Vagina (tissue), 2 donors: ENCODE data around the gene PIK3CB. TPM values are rescaled to one million over a fixed set of nuclear protein-coding genes. Genes with fewer than 3 reads are reported as not detected.

Experiments
- DNase-seq, 2 donors: peaks; one replicate each; pipeline ENCODE4 v3.0.0-alpha.2; 2017; ENCODE audit errors: extremely low spot score in 2 of 2
- H3K27ac ChIP-seq: fragments of 200-600 bp; sonication (generic); one replicate; pipeline ENCODE4 v1.5.1; 2019
- H3K27me3 ChIP-seq: fragments of 200-600 bp; sonication (generic); one replicate; pipeline ENCODE4 v1.5.1; 2019
- H3K36me3 ChIP-seq, 2 donors: fragments of 200-600 bp; sonication (generic); one replicate each; pipeline ENCODE4 v1.5.1; 2017 to 2019
- H3K4me1 ChIP-seq: fragments of 200-600 bp; sonication (generic); one replicate; pipeline ENCODE4 v1.5.1; 2019
- H3K4me3 ChIP-seq, 2 donors: fragments of 200-600 bp; sonication (generic); 1 replicate in 1 of 2; 2 replicates in 1 of 2; pipeline ENCODE4 v1.5.1; 2016 to 2019
- H3K9me3 ChIP-seq: fragments of 200-600 bp; sonication (generic); one replicate; pipeline ENCODE4 v1.5.1; 2019
- CTCF ChIP-seq, 3 experiments: fragments of 450-650 bp in 2 of 3; fragments of 200-600 bp in 1 of 3; sonication (generic) in 1 of 3; IDR thresholded peaks; one replicate each; pipeline ENCODE4 v1.5.1; 2017 to 2019; ENCODE audit warnings: antibody characterized with exemption in 3 of 3, mild to moderate bottlenecking in 2 of 3, moderate library complexity in 2 of 3
- POLR2A ChIP-seq, 2 donors: fragments of 450-650 bp; IDR thresholded peaks; one replicate each; pipeline ENCODE4 v1.6.1; 2017; ENCODE audit warnings: antibody characterized with exemption in 2 of 2, mild to moderate bottlenecking in 2 of 2, moderate library complexity in 2 of 2
- POLR2AphosphoS5 ChIP-seq, 2 donors: sonication (generic); formaldehyde crosslinking; IDR thresholded peaks; one replicate each; pipeline ENCODE4 v1.9.0; 2017; ENCODE audit warnings: antibody characterized with exemption in 2 of 2, mild to moderate bottlenecking in 2 of 2, low read depth in 1 of 2; ENCODE audit not compliant: insufficient read depth in 1 of 2
- intact Hi-C: fragments of 100-400 bp; cut with DNase I; formaldehyde crosslinking; loops from one replicate; pipeline ENCODE4 v1.15.1; 2023
- total RNA-seq: library from RNA; depleted of rRNA; stranded (reverse); fragments of >200 nt; gene quantifications from one replicate; pipeline ENCODE4 v1.2.3, GENCODE V29; 2016

The PIK3CB gene
- total RNA-seq, 1 donor from 2014 or later, result 31.9 TPM

DNA sequence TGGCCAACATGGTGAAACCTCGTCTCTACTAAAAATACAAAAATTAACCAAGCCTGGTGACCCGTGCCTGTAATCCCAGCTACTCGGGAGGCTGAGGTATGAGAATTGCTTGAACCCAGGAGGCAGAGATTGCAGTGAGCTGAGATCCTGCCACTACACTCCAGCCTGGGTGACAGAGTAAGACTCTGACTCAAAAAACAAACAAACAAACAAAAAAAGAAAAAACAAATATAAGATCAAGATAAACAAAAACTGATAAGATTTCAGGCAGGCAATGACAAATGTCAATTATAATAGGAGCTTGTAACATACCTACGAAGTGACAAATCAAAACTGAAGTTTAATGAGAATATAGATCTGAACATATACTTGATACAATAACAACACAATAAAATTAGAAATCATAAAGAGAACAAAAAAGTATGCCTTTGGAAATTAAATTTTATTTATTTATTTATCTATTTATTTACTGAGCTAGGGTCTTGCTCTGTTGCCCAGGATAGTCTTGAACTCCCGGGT is 155.8 kb downstream of the PIK3CB start:
- no peak overlapping the region for H3K4me3 ChIP-seq
- DNase-seq, result no peak
- H3K27ac ChIP-seq, result no peak overlapping the region
- peaks cover 3 to 27% of the 10 kb centered on the region in 2 donors for H3K36me3 ChIP-seq
- H3K4me1 ChIP-seq, result no peaks in the 10 kb centered on the region
- intact Hi-C loops, result no loop called here
- TF ChIP-seq POLR2A (IDR thresholded peaks at IDR 0.05), result no peak
- no peak for TF ChIP-seq POLR2AphosphoS5 (IDR thresholded peaks at IDR 0.05; ENCODE audit: insufficient read depth in 1 of 2, low read depth in 1 of 2)
- TF ChIP-seq CTCF (IDR thresholded peaks at IDR 0.05), result no peak
- no peaks in the 10 kb centered on the region for H3K27me3 ChIP-seq
- peaks cover 6% of the 10 kb centered on the region for H3K9me3 ChIP-seq

DNA sequence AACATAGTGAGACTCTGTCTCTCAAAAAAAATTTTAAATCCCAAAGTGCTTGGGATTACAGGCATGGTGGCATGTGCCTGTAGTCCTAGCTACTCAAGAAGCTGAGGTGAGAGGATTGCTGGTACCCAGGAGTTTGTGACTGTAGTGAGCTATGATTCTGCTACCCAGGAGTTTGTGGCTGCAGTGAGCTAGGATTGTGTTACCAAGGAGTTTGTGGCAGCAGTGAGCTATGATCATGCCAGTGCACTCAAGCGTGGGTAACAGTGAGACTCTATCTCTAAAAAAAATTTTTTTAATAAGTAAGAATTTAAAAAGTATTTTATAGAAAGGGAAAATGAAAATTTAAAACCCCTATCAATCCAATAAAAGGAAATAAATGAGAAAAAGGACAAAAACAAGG is 156.6 kb downstream of the PIK3CB start:
- Histone ChIP-seq H3K36me3 (peaks cover 3 to 33% of the 10 kb centered on the region in 2 donors), H3K4me3 (no peak overlapping the region), H3K27ac (no peak overlapping the region), H3K27me3 (no peaks in the 10 kb centered on the region), H3K4me1 (no peaks in the 10 kb centered on the region), H3K9me3 (peaks cover 6% of the 10 kb centered on the region)
- intact Hi-C loops, result no loop called here
- DNase-seq, result no peak
- TF ChIP-seq POLR2AphosphoS5 (IDR thresholded peaks at IDR 0.05; ENCODE audit: insufficient read depth in 1 of 2, low read depth in 1 of 2) (no peak), POLR2A (IDR thresholded peaks at IDR 0.05) (no peak), CTCF (IDR thresholded peaks at IDR 0.05) (no peak)

DNA sequence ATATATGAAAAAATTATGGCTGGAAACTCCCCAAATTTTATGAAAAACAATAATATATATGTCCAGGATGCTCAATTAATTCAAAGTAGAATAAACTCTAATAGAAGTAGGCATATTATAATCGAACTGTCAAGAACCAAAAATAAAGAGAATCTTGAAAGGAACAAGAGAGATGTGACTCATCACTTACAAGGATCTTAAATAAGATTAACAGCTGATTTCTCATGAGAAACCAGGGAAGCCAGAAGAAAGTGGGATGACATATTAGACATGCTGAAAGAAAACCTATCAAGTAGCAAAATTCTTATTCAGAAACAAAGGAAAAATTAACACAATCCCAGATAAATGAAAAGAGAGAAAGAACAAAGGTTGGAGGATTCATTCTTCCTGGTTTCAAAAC is 159.3 kb downstream of the PIK3CB start:
- intact Hi-C loops, result no loop called here
- no peaks in the 10 kb centered on the region for H3K27me3 ChIP-seq
- no peak overlapping the region for H3K4me3 ChIP-seq
- H3K27ac ChIP-seq, result no peak overlapping the region
- TF ChIP-seq CTCF (IDR thresholded peaks at IDR 0.05) (no peak), POLR2AphosphoS5 (IDR thresholded peaks at IDR 0.05; ENCODE audit: insufficient read depth in 1 of 2, low read depth in 1 of 2) (no peak), POLR2A (IDR thresholded peaks at IDR 0.05) (no peak)
- H3K9me3 ChIP-seq, result peaks cover 6% of the 10 kb centered on the region
- H3K4me1 ChIP-seq, result no peaks in the 10 kb centered on the region
- no peak for DNase-seq
- peaks cover 0 to 24% of the 10 kb centered on the region in 2 donors for H3K36me3 ChIP-seq

DNA sequence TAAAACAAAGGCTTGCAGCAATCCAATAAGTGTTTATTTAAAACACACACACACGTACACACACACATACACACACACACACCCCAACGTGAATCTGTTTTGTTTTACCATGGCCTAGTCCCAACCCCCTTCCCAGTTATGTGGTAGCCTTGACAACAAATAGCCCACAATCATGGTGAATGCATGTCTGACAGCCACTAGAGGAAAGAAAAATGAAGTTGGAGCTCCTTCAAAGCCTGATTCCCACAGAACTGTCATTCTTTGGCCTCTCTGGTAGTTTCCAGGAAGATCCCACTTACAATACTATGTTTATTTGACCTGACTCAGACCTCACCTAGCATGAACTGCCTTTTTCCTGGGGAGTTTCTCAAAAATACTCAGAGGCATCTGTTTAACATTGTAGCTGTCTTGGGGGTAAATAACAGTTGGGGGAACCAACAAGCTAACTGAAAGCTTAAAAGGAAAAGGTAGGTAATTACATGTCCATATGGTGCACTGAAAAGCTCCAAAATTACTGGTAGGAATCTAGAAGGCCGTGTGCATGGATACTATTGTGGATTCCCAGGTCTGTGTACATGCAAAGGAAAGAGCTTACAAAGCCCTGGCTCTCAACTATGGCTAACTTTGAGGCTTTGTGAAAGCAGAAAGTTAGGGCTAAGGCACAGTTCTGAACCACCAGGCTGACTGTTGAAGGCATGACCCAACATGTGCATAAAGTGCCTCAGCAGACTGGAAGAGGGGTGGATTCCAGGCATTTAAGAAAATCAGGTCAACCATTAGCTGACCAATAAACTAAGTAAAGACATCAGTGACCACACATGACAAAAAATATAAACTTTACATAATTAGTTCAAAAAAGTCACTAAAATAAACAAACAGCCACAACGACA is 160.8 kb downstream of the PIK3CB start:
- no peak overlapping the region for H3K27ac ChIP-seq
- intact Hi-C loops, result no loop called here
- no peaks in the 10 kb centered on the region for H3K27me3 ChIP-seq
- H3K36me3 ChIP-seq, result peaks cover 0 to 24% of the 10 kb centered on the region in 2 donors
- H3K4me3 ChIP-seq, result no peak overlapping the region
- H3K4me1 ChIP-seq, result no peaks in the 10 kb centered on the region
- TF ChIP-seq POLR2AphosphoS5 (IDR thresholded peaks at IDR 0.05; ENCODE audit: insufficient read depth in 1 of 2, low read depth in 1 of 2) (no peak), CTCF (IDR thresholded peaks at IDR 0.05) (no peak), POLR2A (IDR thresholded peaks at IDR 0.05) (no peak)
- peaks cover 6% of the 10 kb centered on the region for H3K9me3 ChIP-seq
- DNase-seq, result no peak

DNA sequence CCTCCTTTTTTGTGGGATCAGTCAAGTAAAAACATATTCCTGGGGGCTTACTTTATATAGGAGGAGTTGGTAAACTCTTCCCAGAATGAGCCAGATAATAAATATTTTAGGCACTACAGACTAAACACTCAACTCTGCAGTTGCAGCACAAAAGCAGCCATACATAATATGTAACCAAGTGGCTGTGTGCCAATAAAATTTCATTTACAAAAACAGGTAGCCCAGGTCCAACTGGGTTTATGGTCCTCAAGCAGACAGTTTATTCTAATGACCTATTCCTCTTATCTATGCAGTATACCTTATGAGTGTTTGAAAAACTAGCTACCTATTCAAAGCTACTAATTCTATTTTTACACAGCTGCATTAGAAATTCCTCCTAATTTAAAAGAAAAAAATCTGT is 164.3 kb downstream of the PIK3CB start:
- H3K27ac ChIP-seq, result no peak overlapping the region
- intact Hi-C loops, result no loop called here
- no peaks in the 10 kb centered on the region for H3K4me1 ChIP-seq
- no peak for DNase-seq
- H3K4me3 ChIP-seq, result no peak overlapping the region
- no peaks in the 10 kb centered on the region for H3K27me3 ChIP-seq
- no peaks in the 10 kb centered on the region for H3K9me3 ChIP-seq
- TF ChIP-seq CTCF (IDR thresholded peaks at IDR 0.05), result no peak
- TF ChIP-seq POLR2AphosphoS5 (IDR thresholded peaks at IDR 0.05; ENCODE audit: insufficient read depth in 1 of 2, low read depth in 1 of 2), result no peak
- no peak for TF ChIP-seq POLR2A (IDR thresholded peaks at IDR 0.05)
- H3K36me3 ChIP-seq, result peaks cover 0 to 19% of the 10 kb centered on the region in 2 donors
